ENCODE measurements around the gene BTBD1. TPM values are rescaled to one million over a fixed set of nuclear protein-coding genes. Genes with fewer than 3 reads are reported as not detected.
"Not testable (repeated sequence)": the region's sequence is repeated elsewhere in the genome, so short reads cannot be mapped to it uniquely, and the experiment has no call there.

BTBD1 gene
- total RNA-seq, 1 donor from 2014 or later = 62.7 TPM

GRCh38 chr15:83062768-83063180 lies 4.3 kb downstream of the BTBD1 start:
- Mint-ChIP-seq H3K27me3 (no peaks in the 10 kb centered on the region), H3K9me3 (no peaks in the 10 kb centered on the region), H3K4me1 (peaks cover 26% of the 10 kb centered on the region), H3K27ac (no peak overlapping the region), H3K4me3 (no peak overlapping the region), H3K36me3 (ENCODE audit: low read depth) (peaks cover 23% of the 10 kb centered on the region)
- intact Hi-C loops (cut with micrococcal nuclease) = no loop called here
- no peak for DNase-seq

GRCh38 chr15:83061680-83062079 lies 5.4 kb downstream of the BTBD1 start:
- H3K27me3 Mint-ChIP-seq = no peaks in the 10 kb centered on the region
- H3K36me3 Mint-ChIP-seq (ENCODE audit: low read depth) = peaks cover 30% of the 10 kb centered on the region
- H3K4me3 Mint-ChIP-seq = no peak overlapping the region
- no peaks in the 10 kb centered on the region for H3K9me3 Mint-ChIP-seq
- peaks cover 28% of the 10 kb centered on the region for H3K4me1 Mint-ChIP-seq
- intact Hi-C loops (cut with micrococcal nuclease) = no loop called here
- DNase-seq = no peak
- no peak overlapping the region for H3K27ac Mint-ChIP-seq

- H3K4me1 Mint-ChIP-seq = peaks cover 15% of the 10 kb centered on the region
- intact Hi-C loops (cut with micrococcal nuclease) = no loop called here
- no peaks in the 10 kb centered on the region for H3K9me3 Mint-ChIP-seq
- H3K4me3 Mint-ChIP-seq = no peak overlapping the region
- no peak for DNase-seq
- peaks cover 39% of the 10 kb centered on the region for H3K36me3 Mint-ChIP-seq (ENCODE audit: low read depth)
- no peaks in the 10 kb centered on the region for H3K27me3 Mint-ChIP-seq
- H3K27ac Mint-ChIP-seq = peak overlapping the region; percentile 39
These were observed 9.2 kb downstream of the BTBD1 start for GRCh38 chr15:83057696-83058376.

GRCh38 chr15:83057002-83057401 lies 10.1 kb downstream of the BTBD1 start:
- Mint-ChIP-seq H3K27ac (peak overlapping the region; percentile 45), H3K9me3 (no peaks in the 10 kb centered on the region), H3K4me3 (no peak overlapping the region), H3K4me1 (peaks cover 15% of the 10 kb centered on the region), H3K27me3 (no peaks in the 10 kb centered on the region), H3K36me3 (ENCODE audit: low read depth) (peaks cover 39% of the 10 kb centered on the region)
- intact Hi-C loops (cut with micrococcal nuclease) = no loop called here
- no peak for DNase-seq

- no peak overlapping the region for H3K4me3 Mint-ChIP-seq
- peaks cover 48% of the 10 kb centered on the region for H3K36me3 Mint-ChIP-seq (ENCODE audit: low read depth)
- DNase-seq = peak; percentile 19
- no peak overlapping the region for H3K27ac Mint-ChIP-seq
- no peaks in the 10 kb centered on the region for H3K9me3 Mint-ChIP-seq
- peaks cover 15% of the 10 kb centered on the region for H3K4me1 Mint-ChIP-seq
- H3K27me3 Mint-ChIP-seq = no peaks in the 10 kb centered on the region
- intact Hi-C loops (cut with micrococcal nuclease) = no loop called here
These were observed 13.9 kb downstream of the BTBD1 start for GRCh38 chr15:83053151-83053550.

- Mint-ChIP-seq H3K4me1 (peaks cover 12% of the 10 kb centered on the region), H3K27me3 (no peaks in the 10 kb centered on the region), H3K4me3 (no peak overlapping the region), H3K9me3 (no peaks in the 10 kb centered on the region), H3K27ac (no peak overlapping the region), H3K36me3 (ENCODE audit: low read depth) (peaks cover 62% of the 10 kb centered on the region)
- intact Hi-C loops (cut with micrococcal nuclease) = no loop called here
- peak; percentile 19 for DNase-seq
These were observed 20.4 kb downstream of the BTBD1 start for GRCh38 chr15:83046558-83047127.

- no peak overlapping the region for H3K4me3 Mint-ChIP-seq
These were observed 22.9 kb downstream of the BTBD1 start for GRCh38 chr15:83044156-83044555.

GRCh38 chr15:83039206-83039605 lies 27.8 kb downstream of the BTBD1 start:
- intact Hi-C loops (cut with micrococcal nuclease) = no loop called here
- Mint-ChIP-seq H3K4me3 (no peak overlapping the region), H3K36me3 (ENCODE audit: low read depth) (peaks cover 82% of the 10 kb centered on the region), H3K27me3 (no peaks in the 10 kb centered on the region), H3K9me3 (peaks cover 6% of the 10 kb centered on the region), H3K27ac (no peak overlapping the region), H3K4me1 (peaks cover 24% of the 10 kb centered on the region)
- DNase-seq = peak; percentile 40

More at GRCh38 chr15:83044156-83044555, 22.9 kb downstream of the BTBD1 start:
- DNase-seq = peak; percentile 37
- Mint-ChIP-seq H3K9me3 (no peaks in the 10 kb centered on the region), H3K36me3 (ENCODE audit: low read depth) (peaks cover 78% of the 10 kb centered on the region), H3K27me3 (no peaks in the 10 kb centered on the region), H3K27ac (no peak overlapping the region), H3K4me1 (peaks cover 13% of the 10 kb centered on the region)
- intact Hi-C loops (cut with micrococcal nuclease) = no loop called here

- no peak overlapping the region for H3K27ac Mint-ChIP-seq
- no peak overlapping the region for H3K4me3 Mint-ChIP-seq
- H3K4me1 Mint-ChIP-seq = peaks cover 21% of the 10 kb centered on the region
- no peak for DNase-seq
- intact Hi-C loops (cut with micrococcal nuclease) = no loop called here
- H3K36me3 Mint-ChIP-seq (ENCODE audit: low read depth) = peaks cover 78% of the 10 kb centered on the region
- peaks cover 6% of the 10 kb centered on the region for H3K9me3 Mint-ChIP-seq
- no peaks in the 10 kb centered on the region for H3K27me3 Mint-ChIP-seq
These were observed 30.8 kb downstream of the BTBD1 start for GRCh38 chr15:83036253-83036652.

GRCh38 chr15:83031234-83031633 lies 35.8 kb downstream of the BTBD1 start:
- H3K27me3 Mint-ChIP-seq; intact Hi-C loops (cut with micrococcal nuclease); H3K9me3 Mint-ChIP-seq; DNase-seq; H3K4me1 Mint-ChIP-seq; H3K27ac Mint-ChIP-seq; H3K4me3 Mint-ChIP-seq: not testable (repeated sequence)
- peaks cover 62% of the 10 kb centered on the region for H3K36me3 Mint-ChIP-seq (ENCODE audit: low read depth)

- H3K27ac Mint-ChIP-seq = no peak overlapping the region
These were observed 37.0 kb downstream of the BTBD1 start for GRCh38 chr15:83030021-83030420.

GRCh38 chr15:83018436-83018835 lies 48.6 kb downstream of the BTBD1 start:
- H3K27me3 Mint-ChIP-seq = no peaks in the 10 kb centered on the region
- intact Hi-C loops (cut with micrococcal nuclease) = no loop called here
- peaks cover 11% of the 10 kb centered on the region for H3K4me1 Mint-ChIP-seq
- H3K9me3 Mint-ChIP-seq = no peaks in the 10 kb centered on the region
- H3K4me3 Mint-ChIP-seq = no peak overlapping the region
- DNase-seq = peak; percentile 22
- H3K36me3 Mint-ChIP-seq (ENCODE audit: low read depth) = peaks cover 33% of the 10 kb centered on the region
- H3K27ac Mint-ChIP-seq = no peak overlapping the region

More at GRCh38 chr15:83030021-83030420, 37.0 kb downstream of the BTBD1 start:
- no peak for DNase-seq
- intact Hi-C loops (cut with micrococcal nuclease) = no loop called here
- no peaks in the 10 kb centered on the region for H3K9me3 Mint-ChIP-seq
- peaks cover 54% of the 10 kb centered on the region for H3K36me3 Mint-ChIP-seq (ENCODE audit: low read depth)
- peaks cover 7% of the 10 kb centered on the region for H3K4me1 Mint-ChIP-seq
- no peaks in the 10 kb centered on the region for H3K27me3 Mint-ChIP-seq
- H3K4me3 Mint-ChIP-seq = no peak overlapping the region

- H3K4me3 Mint-ChIP-seq = no peak overlapping the region
- H3K27me3 Mint-ChIP-seq = no peaks in the 10 kb centered on the region
- intact Hi-C loops (cut with micrococcal nuclease) = no loop called here
- no peaks in the 10 kb centered on the region for H3K9me3 Mint-ChIP-seq
- DNase-seq = peak; percentile 27
- no peak overlapping the region for H3K27ac Mint-ChIP-seq
- H3K36me3 Mint-ChIP-seq (ENCODE audit: low read depth) = peaks cover 36% of the 10 kb centered on the region
- H3K4me1 Mint-ChIP-seq = peaks cover 23% of the 10 kb centered on the region
These were observed 50.1 kb downstream of the BTBD1 start for GRCh38 chr15:83016906-83017305.

GRCh38 chr15:83015361-83015760 lies 51.7 kb downstream of the BTBD1 start:
- H3K4me1 Mint-ChIP-seq = peaks cover 32% of the 10 kb centered on the region
- no peaks in the 10 kb centered on the region for H3K27me3 Mint-ChIP-seq
- H3K9me3 Mint-ChIP-seq = no peaks in the 10 kb centered on the region
- H3K4me3 Mint-ChIP-seq = no peak overlapping the region
- peak; percentile 49 for DNase-seq
- H3K27ac Mint-ChIP-seq = no peak overlapping the region
- H3K36me3 Mint-ChIP-seq (ENCODE audit: low read depth) = peaks cover 41% of the 10 kb centered on the region
- intact Hi-C loops (cut with micrococcal nuclease) = no loop called here
